NCI-H1417 treated with DMSO at 0.1 percent for 48 hours (cell line): ENCODE results near the gene DLK1.
A peak's percentile ranks its signal among the peaks of the same experiment; 100 is the strongest.

Source experiments
- DNase-seq: peaks from one replicate; lab custom pipeline; 2025; lab: John Stamatoyannopoulos, UW

The DLK1 gene

GRCh38 chr14:100777366-100777817 is 50.7 kb downstream of the DLK1 start:
- no peak for DNase-seq

DNA sequence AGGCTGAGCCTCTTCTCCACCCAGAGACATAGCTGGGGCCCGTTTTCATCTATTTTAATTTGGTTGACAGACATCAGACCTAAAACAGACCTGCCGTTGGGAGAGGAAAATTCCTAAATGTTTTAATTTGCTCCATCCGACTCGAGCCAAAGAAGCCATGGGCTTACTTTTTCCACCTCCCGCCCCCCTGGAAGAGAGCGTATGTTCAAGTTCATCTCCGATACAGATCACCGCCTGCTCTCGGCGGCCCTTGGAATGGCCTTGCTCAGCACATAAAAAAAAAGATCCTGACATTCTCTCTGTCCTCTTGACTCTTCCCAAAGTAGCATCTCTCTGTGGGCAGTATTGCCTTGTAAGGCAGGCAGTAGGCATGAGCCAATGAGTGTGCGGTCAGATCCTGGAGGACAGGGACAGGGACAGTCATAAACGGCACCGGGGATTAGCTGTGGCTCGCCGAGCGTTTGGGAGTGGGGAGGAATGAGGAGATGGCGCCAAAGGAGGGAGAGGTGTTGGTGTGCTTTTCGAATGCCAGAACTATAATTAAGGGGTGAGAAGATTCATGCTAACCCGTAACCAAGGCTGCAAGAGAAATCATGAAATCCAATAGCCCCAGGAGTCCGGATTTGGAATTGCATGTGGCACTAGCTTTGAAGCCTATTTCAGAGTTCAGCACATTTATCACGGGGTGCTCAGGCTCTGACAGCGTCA is 51.3 kb downstream of the DLK1 start:
- no peak for DNase-seq

DNA sequence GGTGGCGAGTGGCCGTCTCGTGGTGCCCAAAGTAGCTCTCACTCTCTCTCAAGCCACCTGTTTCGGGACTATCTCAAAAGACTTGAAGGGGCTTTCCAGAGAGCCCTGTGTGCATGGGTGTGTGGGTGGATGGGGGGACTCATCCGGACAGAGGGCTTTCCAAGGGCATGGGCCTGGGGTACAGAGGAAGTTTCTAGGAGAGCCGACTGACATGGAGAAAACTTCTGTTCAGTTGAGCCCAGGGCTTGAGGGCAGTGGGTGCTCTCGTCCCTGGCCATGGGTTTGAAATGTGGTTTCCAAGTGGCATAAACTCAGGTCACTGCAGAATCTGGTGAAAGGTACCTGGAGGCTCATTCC is 51.8 kb downstream of the DLK1 start:
- DNase-seq, result no peak

DNA sequence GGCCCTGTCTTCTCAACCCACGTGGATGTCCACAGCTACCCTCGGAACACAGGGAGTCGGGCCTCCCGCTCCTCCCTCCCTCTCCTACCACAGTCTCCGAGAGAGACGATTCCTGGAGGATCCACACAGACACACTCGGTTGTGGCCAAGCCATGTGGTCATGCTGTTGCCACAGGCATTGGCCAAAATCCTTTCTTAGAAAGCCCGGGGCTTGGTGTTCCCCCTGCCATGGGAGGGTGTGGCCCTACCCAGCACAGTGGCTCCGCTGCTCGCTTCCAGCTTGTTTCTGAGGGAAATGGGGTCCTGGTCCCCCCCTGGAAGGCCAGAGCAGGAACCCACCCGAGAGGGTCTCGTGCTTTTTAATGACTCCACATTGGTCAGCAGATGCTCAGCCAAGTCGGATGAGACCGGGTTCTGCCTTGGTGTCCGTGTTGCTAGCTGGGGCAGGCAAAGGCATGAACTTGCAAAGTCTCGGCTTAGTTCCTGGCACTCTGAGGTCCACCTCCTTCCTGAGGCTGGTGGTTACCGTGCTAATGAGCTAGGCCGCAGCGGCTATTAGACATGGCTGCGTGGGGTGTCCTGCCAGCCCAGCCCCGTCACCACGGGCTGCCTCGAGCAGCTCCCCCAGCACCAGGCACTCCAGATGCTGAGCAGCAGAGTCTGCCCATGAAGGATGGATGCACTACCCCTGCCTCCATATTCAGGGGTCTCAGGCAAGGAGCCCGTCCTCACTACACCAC is 52.4 kb downstream of the DLK1 start:
- no peak for DNase-seq

GRCh38 chr14:100779691-100780080 is 53.0 kb downstream of the DLK1 start:
- DNase-seq, result no peak

- DNase-seq, result no peak
These were observed 53.6 kb downstream of the DLK1 start for GRCh38 chr14:100780246-100780645.

- DNase-seq, result no peak
These were observed 54.1 kb downstream of the DLK1 start for GRCh38 chr14:100780646-100781355.

- DNase-seq, result no peak
These were observed 55.3 kb downstream of the DLK1 start for GRCh38 chr14:100781952-100782351.

DNA sequence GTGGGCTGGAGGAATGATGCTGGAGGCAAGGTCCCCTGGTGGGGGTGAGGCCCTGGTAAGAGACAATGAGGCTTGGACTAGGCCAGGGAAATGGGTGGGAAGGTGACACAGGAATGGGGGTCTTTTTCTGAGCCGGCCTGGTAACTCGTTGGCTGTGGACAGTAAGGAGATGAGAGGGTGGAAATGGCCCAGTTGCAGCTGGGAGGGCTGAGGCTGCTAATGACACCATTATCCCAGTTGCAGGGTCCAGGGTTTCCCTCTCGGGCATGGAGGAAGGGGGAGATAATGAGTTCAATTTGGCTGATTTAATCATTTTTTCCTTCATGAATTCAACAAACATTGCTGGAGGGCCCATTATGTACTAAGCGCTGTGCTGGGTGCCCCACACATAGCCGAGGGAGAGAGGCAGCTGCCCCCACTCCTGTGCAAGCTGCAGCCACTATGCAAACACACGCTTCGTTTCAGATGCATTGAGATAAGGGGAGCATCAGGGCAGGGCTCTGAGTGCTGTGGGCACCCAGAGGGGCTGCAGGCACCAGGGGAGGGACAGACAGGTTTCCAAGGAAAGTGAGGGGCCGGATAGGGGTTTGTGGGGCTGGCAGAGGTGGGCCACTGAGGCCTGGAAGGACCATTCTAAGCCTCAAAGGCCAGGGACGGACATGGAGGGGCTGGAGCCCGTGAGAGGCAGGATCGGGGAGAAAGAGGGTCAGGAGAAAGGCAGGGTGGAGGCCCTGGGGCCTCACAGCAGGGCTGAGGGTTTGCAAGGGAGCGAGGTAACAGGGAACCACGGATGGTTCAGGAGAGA is 56.0 kb downstream of the DLK1 start:
- DNase-seq, result peak; percentile 13

DNA sequence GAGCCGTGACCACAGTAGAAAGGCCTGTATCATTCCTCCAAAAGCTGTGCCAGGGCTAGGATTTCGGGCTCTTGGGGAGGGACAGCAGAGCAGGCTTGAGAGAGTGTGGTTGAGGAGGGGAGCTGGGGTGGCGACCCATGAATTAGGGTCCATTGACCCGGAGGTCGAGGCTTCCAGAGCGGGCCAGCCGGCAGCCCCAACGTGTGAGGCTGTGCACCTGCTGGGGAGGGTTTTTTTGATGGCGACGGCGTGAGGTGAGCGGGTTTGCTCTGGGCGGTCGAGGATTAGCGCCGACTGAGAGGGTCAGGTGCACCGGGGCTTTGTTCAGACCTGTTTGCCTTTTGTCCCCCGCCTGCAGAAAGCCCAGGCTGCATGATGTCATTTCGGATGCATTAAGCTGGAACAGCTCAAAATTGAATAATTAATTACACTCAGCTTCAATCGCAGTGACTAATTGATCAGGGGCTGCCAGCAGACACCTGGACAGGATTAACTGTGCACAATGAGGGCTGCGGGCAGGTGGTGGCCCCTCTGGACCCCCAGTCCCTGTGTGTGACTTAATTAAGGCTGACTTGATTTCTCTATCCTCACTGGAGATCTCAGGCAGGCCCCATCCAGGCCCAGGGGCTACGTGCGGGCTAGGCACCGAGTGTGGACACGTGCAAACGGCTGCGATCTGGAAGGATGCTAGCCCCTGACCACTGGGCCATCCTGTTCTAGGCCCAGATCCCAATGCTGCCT is 57.1 kb downstream of the DLK1 start:
- peak; percentile 86 for DNase-seq

DNA sequence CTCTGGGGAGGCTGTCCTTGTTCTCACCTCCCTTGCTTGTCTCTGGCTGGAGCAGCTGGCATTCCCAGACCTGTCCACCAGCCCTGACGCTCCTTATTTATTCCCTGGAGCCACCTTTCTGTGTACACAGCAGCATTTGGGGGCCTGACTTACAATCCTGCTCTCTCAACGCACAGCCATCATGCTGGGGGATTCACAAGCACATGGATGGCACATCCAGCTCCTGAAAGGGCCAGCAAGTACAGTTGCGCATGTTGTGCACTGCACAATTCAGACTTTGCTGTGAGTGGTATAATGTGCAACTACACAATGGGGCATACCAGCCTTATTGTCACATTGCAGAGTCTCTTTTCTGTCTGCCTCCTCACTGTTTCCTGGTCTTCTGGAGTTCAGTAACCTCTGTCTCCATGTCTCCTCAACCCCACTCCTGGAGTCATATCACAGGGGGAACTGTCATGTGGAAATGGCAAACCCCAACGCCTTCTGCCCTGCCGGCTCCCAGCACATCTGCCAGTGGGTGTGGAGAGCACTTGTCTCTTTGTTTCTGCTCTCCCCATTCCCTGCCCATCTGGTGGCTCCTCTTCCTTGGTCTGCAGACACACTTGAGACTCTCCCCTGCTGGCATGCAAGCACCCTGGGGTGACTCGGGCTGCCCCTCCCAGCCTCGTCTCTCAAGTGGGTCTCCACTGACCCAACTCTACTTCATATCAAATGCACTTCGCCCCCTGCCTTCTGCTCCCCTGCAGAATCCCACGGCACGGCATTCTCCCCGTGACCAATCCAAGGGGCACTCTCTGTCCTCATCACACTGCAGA is 58.0 kb downstream of the DLK1 start:
- peak; percentile 29 for DNase-seq

- DNase-seq, result no peak
These were observed 58.6 kb downstream of the DLK1 start for GRCh38 chr14:100785338-100785615.

GRCh38 chr14:100785626-100786025 is 58.9 kb downstream of the DLK1 start:
- DNase-seq, result no peak

DNA sequence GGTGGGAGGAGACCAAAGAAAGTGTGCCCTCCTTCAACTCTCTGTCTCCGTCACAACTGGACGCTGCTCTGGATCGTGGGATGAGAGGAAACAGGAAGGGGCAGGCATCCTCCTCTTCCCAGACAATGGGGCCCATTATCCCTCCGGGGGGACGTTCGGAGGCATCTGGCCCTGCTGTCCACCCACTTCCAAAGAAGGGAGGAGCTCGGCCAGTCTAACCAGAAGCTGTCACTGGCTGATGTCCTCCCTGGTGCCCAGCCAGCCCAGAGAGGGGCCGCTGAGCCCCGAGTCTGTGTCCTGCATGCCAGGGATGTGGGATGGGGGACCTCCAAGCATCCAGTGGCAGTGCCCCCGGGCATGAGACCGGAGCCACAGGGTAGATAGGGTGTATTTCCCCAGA is 59.4 kb downstream of the DLK1 start:
- no peak for DNase-seq

DNA sequence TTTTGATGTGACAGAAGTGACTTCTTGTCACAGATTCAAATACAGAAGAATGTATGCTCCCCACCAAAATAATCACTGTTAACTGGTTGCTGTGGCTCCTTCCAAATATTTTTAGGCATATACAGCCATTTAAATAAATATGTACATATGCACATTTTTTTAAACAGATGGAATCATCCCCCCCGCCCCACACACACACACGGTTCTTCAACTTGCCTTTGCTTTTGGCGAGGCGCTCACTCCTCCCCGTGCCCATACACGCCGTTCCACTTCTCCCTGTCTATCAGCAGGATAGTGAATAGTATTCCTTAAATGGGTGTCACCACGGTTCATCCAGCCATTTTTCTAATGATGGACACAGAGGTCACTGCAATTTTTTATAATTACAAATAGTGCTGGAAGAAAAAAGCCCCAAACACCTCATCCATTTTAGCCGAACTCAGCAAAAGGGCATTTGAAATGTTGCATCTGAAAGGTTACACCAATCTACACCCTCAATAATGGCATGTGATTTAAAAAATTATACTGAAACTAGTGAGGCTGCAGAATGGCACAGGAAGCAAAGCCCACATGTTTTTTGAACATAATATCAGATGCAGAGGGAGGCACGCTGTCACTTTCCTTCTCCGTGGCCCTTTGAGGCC is 60.0 kb downstream of the DLK1 start:
- DNase-seq, result no peak

DNA sequence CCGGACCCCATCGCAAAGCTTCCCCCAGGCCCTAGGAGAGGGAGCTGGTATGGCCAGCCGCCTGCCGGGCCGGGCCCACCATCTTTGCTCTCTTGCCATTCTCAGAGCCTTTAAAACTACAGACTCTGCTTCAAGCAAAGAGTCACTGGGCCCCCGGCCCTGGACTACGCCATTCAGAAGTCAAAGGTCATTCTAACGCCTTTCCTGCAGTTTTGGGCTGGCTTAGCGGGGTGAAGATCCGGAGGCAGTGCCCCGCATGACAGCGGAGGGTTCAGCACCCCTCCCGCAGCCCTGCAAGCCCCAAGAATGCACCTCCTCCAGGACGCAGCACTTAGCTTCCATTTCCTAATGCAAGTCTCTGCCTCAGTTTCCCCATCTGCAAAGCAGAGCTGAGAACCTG is 61.0 kb downstream of the DLK1 start:
- DNase-seq, result no peak
